Measurements from ENCODE around the gene NCDN.

NCDN gene

GRCh38 chr1:35530946-35531345 lies 26.7 kb upstream of the NCDN start:
- Histone ChIP-seq H3K14ac (ENCODE audit: low read length) (no peak overlapping the region), H3K9ac (ENCODE audit: low read length) (no peak overlapping the region), H2BK120ac (ENCODE audit: insufficient read depth, low read length, poor library complexity) (no peak overlapping the region), H2AK5ac (ENCODE audit: low read length) (no peak overlapping the region), H2AFZ (ENCODE audit: insufficient read depth, low read length, poor library complexity) (no peak overlapping the region), H3K4me3 (ENCODE audit: low read depth, low read length) (no peak overlapping the region), H3K4ac (ENCODE audit: low read depth, low read length) (no peak overlapping the region), H2BK5ac (ENCODE audit: low read depth, low read length, poor library complexity) (no peak overlapping the region), H4K8ac (ENCODE audit: low read depth, low read length) (no peak overlapping the region), H3K4me1 (ENCODE audit: control insufficient read depth in 1 of 2, insufficient read depth in 2 of 2, low read length in 2 of 2) (no peaks in the 10 kb centered on the region), H3K36me3 (ENCODE audit: control insufficient read depth in 1 of 2, insufficient read depth in 2 of 2, low read length in 2 of 2) (peaks cover 4 to 10% of the 10 kb centered on the region in 2 experiments), H2BK12ac (ENCODE audit: low read length) (no peak overlapping the region), H3K79me1 (ENCODE audit: low read length) (no peaks in the 10 kb centered on the region), H3K23ac (ENCODE audit: low read length) (no peak overlapping the region), H3K4me2 (ENCODE audit: low read length) (no peak overlapping the region), H4K12ac (ENCODE audit: low read depth, low read length) (no peak overlapping the region), H3K27ac (ENCODE audit: low read depth, low read length) (no peak overlapping the region), H4K91ac (ENCODE audit: low read depth, low read length) (no peak overlapping the region), H3K27me3 (ENCODE audit: insufficient read depth, low read length) (no peaks in the 10 kb centered on the region), H3K9me3 (ENCODE audit: insufficient read depth, low read depth, low read length) (peaks cover 3% of the 10 kb centered on the region), H3K79me2 (ENCODE audit: control insufficient read depth, insufficient read depth, low read length, poor library complexity) (no peaks in the 10 kb centered on the region), H3K18ac (ENCODE audit: low read length) (no peak overlapping the region)
- DNase-seq: no peak
- WGBS (ENCODE audit: extremely low coverage, insufficient coverage, insufficient read length): no CpG with 5 or more reads among the region's 2 CpGs

- no peak for DNase-seq
- no peak overlapping the region for H3K4me2 ChIP-seq (ENCODE audit: low read length)
- no peak overlapping the region for H2BK12ac ChIP-seq (ENCODE audit: low read length)
- no peaks in the 10 kb centered on the region for H3K27me3 ChIP-seq (ENCODE audit: insufficient read depth, low read length)
- H4K12ac ChIP-seq (ENCODE audit: low read depth, low read length): no peak overlapping the region
- no CpG with 5 or more reads among the region's 6 CpGs for WGBS (ENCODE audit: extremely low coverage, insufficient coverage, insufficient read length)
- H3K9ac ChIP-seq (ENCODE audit: low read length): no peak overlapping the region
- H3K79me1 ChIP-seq (ENCODE audit: low read length): no peaks in the 10 kb centered on the region
- H3K4ac ChIP-seq (ENCODE audit: low read depth, low read length): no peak overlapping the region
- no peak overlapping the region for H3K27ac ChIP-seq (ENCODE audit: low read depth, low read length)
- H4K8ac ChIP-seq (ENCODE audit: low read depth, low read length): no peak overlapping the region
- no peaks in the 10 kb centered on the region for H3K79me2 ChIP-seq (ENCODE audit: control insufficient read depth, insufficient read depth, low read length, poor library complexity)
- no peak overlapping the region for H2BK5ac ChIP-seq (ENCODE audit: low read depth, low read length, poor library complexity)
- no peak overlapping the region for H4K91ac ChIP-seq (ENCODE audit: low read depth, low read length)
- H2BK120ac ChIP-seq (ENCODE audit: insufficient read depth, low read length, poor library complexity): no peak overlapping the region
- no peak overlapping the region for H2AK5ac ChIP-seq (ENCODE audit: low read length)
- no peak overlapping the region for H3K18ac ChIP-seq (ENCODE audit: low read length)
- H3K4me3 ChIP-seq (ENCODE audit: low read depth, low read length): no peak overlapping the region
- no peaks in the 10 kb centered on the region for H3K4me1 ChIP-seq (ENCODE audit: control insufficient read depth in 1 of 2, insufficient read depth in 2 of 2, low read length in 2 of 2)
- no peak overlapping the region for H3K14ac ChIP-seq (ENCODE audit: low read length)
- H3K36me3 ChIP-seq (ENCODE audit: control insufficient read depth in 1 of 2, insufficient read depth in 2 of 2, low read length in 2 of 2): peaks cover 4 to 10% of the 10 kb centered on the region in 2 experiments
- H2AFZ ChIP-seq (ENCODE audit: insufficient read depth, low read length, poor library complexity): no peak overlapping the region
- H3K9me3 ChIP-seq (ENCODE audit: insufficient read depth, low read depth, low read length): peaks cover 3% of the 10 kb centered on the region
- H3K23ac ChIP-seq (ENCODE audit: low read length): no peak overlapping the region
These were observed 26.2 kb upstream of the NCDN start for GRCh38 chr1:35531368-35531767.

DNA sequence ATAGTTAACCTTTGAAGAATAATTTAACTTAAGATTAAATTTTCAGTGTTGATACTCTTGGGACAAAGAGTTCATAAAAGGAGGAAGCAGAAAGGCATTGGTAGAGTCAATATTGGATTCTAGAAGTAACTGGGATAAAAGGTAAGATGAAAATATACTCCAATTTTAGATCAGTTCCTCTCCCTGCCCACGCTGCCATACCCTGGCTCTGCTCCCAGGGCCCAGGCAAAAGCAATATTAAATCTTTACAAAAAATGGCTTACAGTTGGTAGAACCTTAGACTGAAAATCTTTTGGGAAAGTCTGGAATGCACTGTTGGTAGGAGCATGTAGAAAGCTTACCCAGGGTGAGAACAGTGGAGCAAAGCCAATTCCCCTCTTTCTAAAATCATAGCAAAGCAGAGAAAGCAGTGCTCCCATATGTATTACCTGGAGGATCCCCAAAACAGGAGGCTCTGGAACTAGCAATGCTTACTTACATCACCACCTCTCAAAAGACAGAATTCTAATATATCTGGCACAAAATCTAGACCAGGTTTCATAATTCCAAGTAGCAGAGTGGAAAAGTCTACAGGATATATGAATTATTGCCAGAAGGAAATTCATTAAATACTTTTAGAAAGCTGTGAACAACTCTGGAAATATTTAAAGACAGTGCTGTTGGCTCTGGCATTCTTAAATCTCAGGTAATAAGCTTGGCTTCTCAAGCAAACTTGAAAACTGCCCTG lies 24.9 kb upstream of the NCDN start:
- H2AFZ ChIP-seq (ENCODE audit: insufficient read depth, low read length, poor library complexity): no peak overlapping the region
- H3K9me3 ChIP-seq (ENCODE audit: insufficient read depth, low read depth, low read length): peaks cover 3% of the 10 kb centered on the region
- H3K4ac ChIP-seq (ENCODE audit: low read depth, low read length): no peak overlapping the region
- DNase-seq: peak; percentile 45 to 81
- H3K9ac ChIP-seq (ENCODE audit: low read length): no peak overlapping the region
- no peaks in the 10 kb centered on the region for H3K4me1 ChIP-seq (ENCODE audit: control insufficient read depth in 1 of 2, insufficient read depth in 2 of 2, low read length in 2 of 2)
- H2BK5ac ChIP-seq (ENCODE audit: low read depth, low read length, poor library complexity): no peak overlapping the region
- no peak overlapping the region for H2AK5ac ChIP-seq (ENCODE audit: low read length)
- peaks cover 4 to 10% of the 10 kb centered on the region in 2 experiments for H3K36me3 ChIP-seq (ENCODE audit: control insufficient read depth in 1 of 2, insufficient read depth in 2 of 2, low read length in 2 of 2)
- no peaks in the 10 kb centered on the region for H3K27me3 ChIP-seq (ENCODE audit: insufficient read depth, low read length)
- no peak overlapping the region for H3K14ac ChIP-seq (ENCODE audit: low read length)
- no peak overlapping the region for H3K4me2 ChIP-seq (ENCODE audit: low read length)
- H2BK120ac ChIP-seq (ENCODE audit: insufficient read depth, low read length, poor library complexity): no peak overlapping the region
- H3K79me1 ChIP-seq (ENCODE audit: low read length): no peaks in the 10 kb centered on the region
- no peaks in the 10 kb centered on the region for H3K79me2 ChIP-seq (ENCODE audit: control insufficient read depth, insufficient read depth, low read length, poor library complexity)
- H3K18ac ChIP-seq (ENCODE audit: low read length): no peak overlapping the region
- no peak overlapping the region for H3K27ac ChIP-seq (ENCODE audit: low read depth, low read length)
- H4K12ac ChIP-seq (ENCODE audit: low read depth, low read length): no peak overlapping the region
- H4K8ac ChIP-seq (ENCODE audit: low read depth, low read length): no peak overlapping the region
- H3K23ac ChIP-seq (ENCODE audit: low read length): no peak overlapping the region
- H4K91ac ChIP-seq (ENCODE audit: low read depth, low read length): no peak overlapping the region
- no CpG with 5 or more reads among the region's 1 CpG for WGBS (ENCODE audit: extremely low coverage, insufficient coverage, insufficient read length)
- no peak overlapping the region for H2BK12ac ChIP-seq (ENCODE audit: low read length)
- H3K4me3 ChIP-seq (ENCODE audit: low read depth, low read length): no peak overlapping the region

- WGBS (ENCODE audit: extremely low coverage, insufficient coverage, insufficient read length): no CpG with 5 or more reads among the region's 1 CpG
- Histone ChIP-seq H3K4me2 (ENCODE audit: low read length) (no peak overlapping the region), H2BK120ac (ENCODE audit: insufficient read depth, low read length, poor library complexity) (no peak overlapping the region), H3K9me3 (ENCODE audit: insufficient read depth, low read depth, low read length) (peaks cover 3% of the 10 kb centered on the region), H3K4ac (ENCODE audit: low read depth, low read length) (no peak overlapping the region), H4K8ac (ENCODE audit: low read depth, low read length) (no peak overlapping the region), H3K4me1 (ENCODE audit: control insufficient read depth in 1 of 2, insufficient read depth in 2 of 2, low read length in 2 of 2) (no peaks in the 10 kb centered on the region), H2AK5ac (ENCODE audit: low read length) (no peak overlapping the region), H3K18ac (ENCODE audit: low read length) (no peak overlapping the region), H2BK12ac (ENCODE audit: low read length) (no peak overlapping the region), H3K79me1 (ENCODE audit: low read length) (no peaks in the 10 kb centered on the region), H4K91ac (ENCODE audit: low read depth, low read length) (no peak overlapping the region), H3K27ac (ENCODE audit: low read depth, low read length) (no peak overlapping the region), H2BK5ac (ENCODE audit: low read depth, low read length, poor library complexity) (no peak overlapping the region), H3K79me2 (ENCODE audit: control insufficient read depth, insufficient read depth, low read length, poor library complexity) (no peaks in the 10 kb centered on the region), H3K36me3 (ENCODE audit: control insufficient read depth in 1 of 2, insufficient read depth in 2 of 2, low read length in 2 of 2) (peaks cover 4 to 10% of the 10 kb centered on the region in 2 experiments), H3K9ac (ENCODE audit: low read length) (no peak overlapping the region), H3K4me3 (ENCODE audit: low read depth, low read length) (no peak overlapping the region), H3K14ac (ENCODE audit: low read length) (no peak overlapping the region), H2AFZ (ENCODE audit: insufficient read depth, low read length, poor library complexity) (no peak overlapping the region), H3K27me3 (ENCODE audit: insufficient read depth, low read length) (no peaks in the 10 kb centered on the region), H4K12ac (ENCODE audit: low read depth, low read length) (no peak overlapping the region), H3K23ac (ENCODE audit: low read length) (no peak overlapping the region)
- no peak for DNase-seq
These were observed 24.0 kb upstream of the NCDN start for GRCh38 chr1:35533586-35533985.
